ENCODE results near the gene CREB3. TPM values are rescaled to one million over a fixed set of nuclear protein-coding genes. Genes with fewer than 3 reads are reported as not detected.

CREB3 gene
- polyA plus RNA-seq, 1 experiment: 75.8 TPM

DNA sequence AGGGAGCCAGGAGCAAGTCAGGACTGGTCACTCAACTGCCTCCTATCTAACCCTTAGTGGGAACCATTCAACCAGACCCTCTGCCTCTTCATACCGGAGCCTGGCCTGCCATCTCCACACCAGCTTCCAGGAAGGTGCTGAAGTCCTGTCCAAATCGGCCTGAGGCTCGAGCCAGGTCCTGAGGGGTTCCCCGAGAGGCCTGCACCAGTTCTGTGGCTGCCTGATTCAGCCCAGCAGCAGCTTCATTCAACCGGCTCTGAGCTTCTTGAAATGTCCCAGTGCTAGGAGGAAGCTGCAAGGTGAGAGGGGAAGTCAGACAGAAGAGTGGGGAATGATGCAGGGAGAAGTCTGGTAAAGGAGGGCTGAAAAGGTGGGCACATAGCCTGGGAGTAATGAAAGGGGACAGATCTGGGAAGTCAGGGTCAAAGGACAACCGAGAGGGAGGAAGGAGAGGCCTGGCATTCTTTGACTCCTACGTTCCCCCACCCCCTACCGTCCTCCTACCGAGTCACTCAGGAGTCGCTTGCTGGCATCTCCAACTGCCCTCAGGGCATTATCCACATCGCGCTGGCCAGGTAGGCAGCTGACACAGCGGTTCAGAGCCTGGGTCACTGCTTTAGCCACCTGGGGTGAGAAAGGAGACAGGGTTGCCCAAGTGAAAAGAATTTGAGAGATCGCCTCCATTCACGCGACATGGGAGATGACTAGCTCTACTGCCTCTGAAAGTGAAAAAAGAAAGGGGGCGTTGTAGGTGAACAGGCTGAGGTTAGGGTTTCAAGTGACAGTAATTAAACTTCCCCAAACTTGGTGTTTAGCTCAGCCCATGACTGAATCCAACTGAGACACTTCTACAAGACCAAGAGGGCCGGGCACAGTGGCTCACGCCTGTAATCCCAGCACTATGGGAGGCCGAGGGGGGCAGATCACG lies 20.7 kb upstream of the CREB3 start:
- Histone ChIP-seq H3K27me3 (ENCODE audit: control insufficient read depth, insufficient read depth, low read length) (no peaks in the 10 kb centered on the region), H3K36me3 (ENCODE audit: control insufficient read depth, insufficient read depth, low read length) (peaks cover 60% of the 10 kb centered on the region), H3K4me3 (ENCODE audit: low read depth, low read length) (no peak overlapping the region)
- DNase-seq (ENCODE audit: low read depth): no peak
- TF ChIP-seq, protein P1, sequence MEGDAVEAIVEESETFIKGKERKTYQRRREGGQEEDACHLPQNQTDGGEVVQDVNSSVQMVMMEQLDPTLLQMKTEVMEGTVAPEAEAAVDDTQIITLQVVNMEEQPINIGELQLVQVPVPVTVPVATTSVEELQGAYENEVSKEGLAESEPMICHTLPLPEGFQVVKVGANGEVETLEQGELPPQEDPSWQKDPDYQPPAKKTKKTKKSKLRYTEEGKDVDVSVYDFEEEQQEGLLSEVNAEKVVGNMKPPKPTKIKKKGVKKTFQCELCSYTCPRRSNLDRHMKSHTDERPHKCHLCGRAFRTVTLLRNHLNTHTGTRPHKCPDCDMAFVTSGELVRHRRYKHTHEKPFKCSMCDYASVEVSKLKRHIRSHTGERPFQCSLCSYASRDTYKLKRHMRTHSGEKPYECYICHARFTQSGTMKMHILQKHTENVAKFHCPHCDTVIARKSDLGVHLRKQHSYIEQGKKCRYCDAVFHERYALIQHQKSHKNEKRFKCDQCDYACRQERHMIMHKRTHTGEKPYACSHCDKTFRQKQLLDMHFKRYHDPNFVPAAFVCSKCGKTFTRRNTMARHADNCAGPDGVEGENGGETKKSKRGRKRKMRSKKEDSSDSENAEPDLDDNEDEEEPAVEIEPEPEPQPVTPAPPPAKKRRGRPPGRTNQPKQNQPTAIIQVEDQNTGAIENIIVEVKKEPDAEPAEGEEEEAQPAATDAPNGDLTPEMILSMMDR (IDR thresholded peaks at IDR 0.05; ENCODE audit: insufficient read depth, low read depth, low read length): no peak
- ChIA-PET POLR2A (no interaction called here), CTCF (interaction anchor here (0.6 to 16.4 kb wide), 6 partner anchors 13 to 51 kb away, joined by 3 to 177 read pairs (median 4); no protein-coding TSS in a partner anchor)

GRCh38 chr9:35712762-35713400 lies 19.6 kb upstream of the CREB3 start:
- TF ChIP-seq, protein P1 (IDR thresholded peaks at IDR 0.05; ENCODE audit: insufficient read depth, low read depth, low read length): no peak
- H3K4me3 ChIP-seq (ENCODE audit: low read depth, low read length): no peak overlapping the region
- ChIA-PET POLR2A (no interaction called here), CTCF (interaction anchor here (0.6 to 16.4 kb wide), 8 partner anchors 8 to 227 kb away, joined by 3 to 177 read pairs (median 3); no protein-coding TSS in a partner anchor)
- no peak for DNase-seq (ENCODE audit: low read depth)
- H3K36me3 ChIP-seq (ENCODE audit: control insufficient read depth, insufficient read depth, low read length): peaks cover 60% of the 10 kb centered on the region
- no peaks in the 10 kb centered on the region for H3K27me3 ChIP-seq (ENCODE audit: control insufficient read depth, insufficient read depth, low read length)

DNA sequence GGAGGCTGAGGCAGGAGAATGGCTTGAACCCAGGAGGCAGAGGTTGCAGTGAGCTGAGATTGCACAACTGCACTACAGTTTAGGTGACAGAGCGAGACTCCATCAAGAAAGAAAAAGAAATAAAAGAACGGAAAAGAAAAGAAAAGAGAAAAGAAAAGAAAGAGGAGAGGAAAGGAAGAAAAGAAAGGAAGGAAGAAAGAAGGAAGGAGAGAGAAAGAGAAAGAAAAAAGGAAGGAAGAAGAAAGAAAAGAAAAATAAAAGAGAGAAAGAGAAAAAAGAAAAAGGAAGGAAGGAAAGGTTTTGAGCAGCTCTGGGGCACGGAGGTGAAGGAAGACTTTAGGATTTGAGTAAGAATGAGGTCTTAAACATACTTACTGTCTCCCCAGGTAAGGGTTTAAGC lies 18.9 kb upstream of the CREB3 start:
- no peak for DNase-seq (ENCODE audit: low read depth)
- ChIA-PET CTCF (interaction anchor here (1.4 to 16.4 kb wide), 3 partner anchors 13 to 16 kb away, joined by 5 to 177 read pairs (median 36); no protein-coding TSS in a partner anchor), POLR2A (no interaction called here)
- Histone ChIP-seq H3K4me3 (ENCODE audit: low read depth, low read length) (no peak overlapping the region), H3K27me3 (ENCODE audit: control insufficient read depth, insufficient read depth, low read length) (no peaks in the 10 kb centered on the region), H3K36me3 (ENCODE audit: control insufficient read depth, insufficient read depth, low read length) (peaks cover 61% of the 10 kb centered on the region)
- TF ChIP-seq, protein P1 (IDR thresholded peaks at IDR 0.05; ENCODE audit: insufficient read depth, low read depth, low read length): no peak

DNA sequence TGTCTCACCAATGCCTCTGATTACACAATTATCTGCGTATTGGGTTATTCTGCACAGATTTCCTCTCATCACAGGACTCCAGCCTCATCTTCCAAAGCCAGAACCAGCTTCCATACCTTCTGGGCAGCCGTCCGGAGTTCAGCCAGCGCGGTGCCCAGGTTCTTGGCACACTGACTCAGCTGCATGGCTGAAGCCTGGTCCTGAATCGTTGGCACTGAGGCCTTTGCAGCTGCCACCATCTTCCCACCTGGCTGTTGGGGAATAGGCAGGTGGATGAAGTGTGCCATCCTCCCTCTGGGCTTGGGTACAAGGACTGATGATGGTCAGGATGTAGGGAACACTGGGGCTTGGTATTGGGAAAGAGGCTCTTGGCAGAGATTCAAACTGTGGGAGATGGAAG lies 18.3 kb upstream of the CREB3 start:
- POLR2A ChIA-PET: no interaction called here
- no peak for DNase-seq (ENCODE audit: low read depth)

More for the DNA sequence above, 18.3 kb upstream of the CREB3 start:
- Histone ChIP-seq H3K4me3 (ENCODE audit: low read depth, low read length) (no peak overlapping the region), H3K27me3 (ENCODE audit: control insufficient read depth, insufficient read depth, low read length) (no peaks in the 10 kb centered on the region), H3K36me3 (ENCODE audit: control insufficient read depth, insufficient read depth, low read length) (peaks cover 66% of the 10 kb centered on the region)
- TF ChIP-seq, protein P1 (IDR thresholded peaks at IDR 0.05; ENCODE audit: insufficient read depth, low read depth, low read length): no peak
- CTCF ChIA-PET: interaction anchor here (0.9 to 16.4 kb wide), 5 partner anchors 13 to 111 kb away, joined by 3 to 177 read pairs (median 3); no protein-coding TSS in a partner anchor

Data from BJ (cell line).